Skin of body (tissue), 2 donors: ENCODE results near the gene ZMIZ1. TPM values are rescaled to one million over a fixed set of nuclear protein-coding genes. Genes with fewer than 3 reads are reported as not detected.
"Not testable (repeated sequence)": the region's sequence is repeated elsewhere in the genome, so short reads cannot be mapped to it uniquely, and the experiment has no call there.

Experiments
- DNase-seq: peaks from one replicate; lab custom pipeline; 2025; lab: John Stamatoyannopoulos, UW
- total RNA-seq: library from RNA; depleted of rRNA; stranded (reverse); fragments of >200 nt; gene quantifications from one replicate; pipeline ENCODE4 v1.2.3, GENCODE V29; 2014

The ZMIZ1 gene
- total RNA-seq, 1 donor from 2014 or later = 26.4 TPM

- DNase-seq = not testable (repeated sequence)
Observed at GRCh38 chr10:79279047-79279446, 210.3 kb downstream of the ZMIZ1 start.

DNA sequence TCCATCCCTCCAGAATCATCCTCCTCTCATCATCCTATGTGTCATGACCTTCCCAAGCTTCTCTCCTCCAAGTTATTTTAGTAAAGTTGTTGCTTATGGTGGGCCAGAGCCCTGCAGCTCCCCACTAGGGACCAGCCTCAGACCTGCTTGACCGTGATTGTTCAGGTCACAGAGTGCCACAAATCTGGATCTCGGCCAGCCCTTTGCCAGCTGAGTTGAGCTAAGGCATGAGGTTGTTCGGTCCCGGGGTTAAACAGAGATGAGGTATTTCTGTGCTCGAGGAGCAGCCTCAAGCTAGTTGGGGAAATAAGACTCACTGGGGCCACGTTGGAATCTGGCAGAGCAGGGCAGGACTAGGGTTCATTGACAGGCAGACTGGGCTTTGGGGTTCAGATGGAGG is 212.2 kb downstream of the ZMIZ1 start:
- no peak for DNase-seq

GRCh38 chr10:79282388-79282787 is 213.6 kb downstream of the ZMIZ1 start:
- DNase-seq = no peak

- no peak for DNase-seq
Observed at GRCh38 chr10:79283616-79284015, 214.8 kb downstream of the ZMIZ1 start.

DNA sequence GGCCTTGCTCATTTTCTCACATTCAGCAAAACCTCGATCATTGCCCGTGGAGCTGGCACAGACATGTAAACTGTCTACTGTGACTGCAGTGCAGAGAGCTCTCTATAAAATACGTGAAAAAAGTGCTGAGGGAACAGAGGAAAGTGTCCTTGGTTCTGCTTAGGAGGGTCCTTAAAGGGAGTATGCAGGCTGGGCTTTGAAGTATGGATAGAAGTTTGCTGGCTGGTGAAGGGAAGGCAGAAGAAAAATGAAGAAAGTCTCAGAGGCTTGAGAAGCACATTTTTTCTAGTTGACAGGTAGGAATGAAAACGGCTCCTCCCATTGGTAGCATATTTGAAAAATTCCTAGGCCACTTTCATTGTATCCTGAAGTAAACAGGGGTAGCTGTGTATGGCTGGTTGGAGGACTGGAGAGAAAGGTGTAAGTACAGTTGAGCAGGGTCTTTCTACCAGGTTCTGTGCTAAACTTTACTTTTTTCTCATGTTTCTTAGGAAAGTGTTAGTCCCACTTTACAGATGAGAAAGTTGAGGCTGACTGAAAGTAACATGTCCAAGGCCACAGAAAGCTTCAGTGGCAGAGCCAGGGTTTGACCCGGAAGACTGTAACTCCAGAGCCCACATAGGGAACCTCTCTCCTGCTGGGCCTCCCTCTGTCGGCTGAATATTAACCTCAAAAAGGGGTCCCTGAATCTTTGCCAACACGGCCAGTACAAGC is 215.5 kb downstream of the ZMIZ1 start:
- no peak for DNase-seq

GRCh38 chr10:79285315-79286197 is 216.8 kb downstream of the ZMIZ1 start:
- no peak for DNase-seq

- DNase-seq = no peak
Observed at GRCh38 chr10:79286318-79286951, 217.7 kb downstream of the ZMIZ1 start.

GRCh38 chr10:79287973-79288723 is 219.4 kb downstream of the ZMIZ1 start:
- no peak for DNase-seq

- no peak for DNase-seq
Observed at GRCh38 chr10:79289801-79290200, 221.0 kb downstream of the ZMIZ1 start.

DNA sequence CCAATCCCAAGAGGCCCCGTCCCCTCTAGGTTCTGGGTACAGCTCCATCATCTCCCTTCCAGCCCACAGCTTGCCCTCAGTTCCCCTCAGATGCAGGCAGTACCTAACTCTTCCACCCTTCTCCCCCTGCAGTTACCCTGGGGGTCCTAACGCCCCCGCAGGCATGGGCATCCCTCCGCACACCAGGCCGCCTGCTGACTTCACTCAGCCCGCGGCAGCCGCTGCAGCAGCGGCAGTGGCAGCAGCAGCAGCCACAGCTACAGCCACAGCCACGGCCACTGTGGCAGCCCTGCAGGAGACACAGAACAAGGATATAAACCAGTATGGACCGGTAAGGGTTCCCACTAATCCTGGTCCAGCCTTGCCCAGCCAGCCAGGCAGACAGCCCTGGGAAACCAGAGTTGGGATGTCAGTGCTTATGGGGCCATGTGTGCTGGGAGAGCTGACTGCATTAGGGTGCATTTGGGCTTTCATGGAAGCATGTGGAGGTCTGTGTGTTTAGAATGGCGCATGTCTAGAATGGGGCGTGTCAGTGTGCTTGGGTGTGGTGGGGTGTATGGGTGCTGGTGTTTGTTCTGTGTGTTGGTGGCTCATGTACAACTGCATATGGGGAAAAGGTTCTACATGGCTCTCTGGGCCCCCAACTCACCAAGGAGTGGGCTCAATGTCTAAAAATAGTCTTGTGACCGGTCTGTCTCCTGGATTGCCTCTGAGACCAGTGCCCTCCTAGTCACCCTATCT is 223.4 kb downstream of the ZMIZ1 start:
- DNase-seq = no peak

DNA sequence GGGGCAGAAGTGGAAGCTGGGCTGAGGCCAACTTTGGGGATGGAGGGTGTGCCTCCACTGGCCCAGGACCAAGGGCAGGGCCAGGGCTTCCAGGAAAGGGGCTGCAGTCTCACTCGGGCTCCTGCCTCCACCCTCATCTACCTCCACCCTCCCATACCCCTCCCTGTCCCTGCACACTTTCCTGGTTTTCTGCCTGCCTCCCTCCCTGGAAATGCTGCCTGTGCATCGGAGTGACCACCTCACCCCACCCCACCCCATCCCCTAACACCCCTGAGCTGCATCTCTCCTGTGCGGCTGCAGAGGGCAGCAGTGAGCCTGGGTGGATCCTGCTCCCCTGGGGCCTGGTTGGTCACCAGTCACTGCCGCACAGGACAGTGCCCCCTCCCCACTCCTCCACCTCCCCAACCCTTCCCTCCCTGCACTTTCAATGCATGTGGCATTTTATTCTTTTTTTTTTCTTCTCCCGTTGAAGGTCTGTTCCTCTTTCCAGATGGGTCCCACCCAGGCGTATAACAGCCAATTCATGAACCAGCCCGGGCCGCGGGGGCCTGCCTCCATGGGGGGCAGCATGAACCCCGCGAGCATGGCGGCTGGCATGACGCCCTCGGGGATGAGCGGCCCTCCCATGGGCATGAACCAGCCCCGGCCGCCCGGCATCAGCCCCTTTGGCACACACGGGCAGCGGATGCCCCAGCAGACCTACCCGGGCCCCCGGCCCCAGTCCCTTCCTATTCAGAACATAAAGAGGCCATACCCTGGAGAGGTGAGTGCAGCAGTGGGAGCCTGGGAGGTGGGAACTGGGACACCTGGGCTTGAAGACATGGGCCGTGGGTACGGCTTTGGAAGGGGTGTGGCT is 224.4 kb downstream of the ZMIZ1 start:
- DNase-seq = no peak

GRCh38 chr10:79293841-79294581 is 225.2 kb downstream of the ZMIZ1 start:
- DNase-seq = no peak

DNA sequence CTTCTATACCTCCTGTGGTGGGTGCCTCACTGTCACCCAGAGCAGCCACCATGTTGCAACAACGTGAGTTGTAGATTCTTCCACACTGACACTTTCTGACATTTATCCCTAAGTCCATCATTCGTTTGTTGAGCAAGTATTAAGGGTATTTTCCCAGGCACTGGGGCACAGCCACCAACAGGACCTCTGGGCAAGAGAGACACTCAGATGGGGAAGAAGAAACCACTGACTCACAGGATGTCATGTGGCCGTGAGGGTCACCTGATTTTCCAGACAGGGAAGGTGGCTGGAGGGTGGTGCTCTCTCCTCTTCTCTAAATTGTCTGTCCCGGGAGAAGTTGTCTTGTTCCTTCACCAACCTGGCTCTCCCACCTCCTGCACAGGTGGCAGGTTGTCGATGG is 226.8 kb downstream of the ZMIZ1 start:
- no peak for DNase-seq

DNA sequence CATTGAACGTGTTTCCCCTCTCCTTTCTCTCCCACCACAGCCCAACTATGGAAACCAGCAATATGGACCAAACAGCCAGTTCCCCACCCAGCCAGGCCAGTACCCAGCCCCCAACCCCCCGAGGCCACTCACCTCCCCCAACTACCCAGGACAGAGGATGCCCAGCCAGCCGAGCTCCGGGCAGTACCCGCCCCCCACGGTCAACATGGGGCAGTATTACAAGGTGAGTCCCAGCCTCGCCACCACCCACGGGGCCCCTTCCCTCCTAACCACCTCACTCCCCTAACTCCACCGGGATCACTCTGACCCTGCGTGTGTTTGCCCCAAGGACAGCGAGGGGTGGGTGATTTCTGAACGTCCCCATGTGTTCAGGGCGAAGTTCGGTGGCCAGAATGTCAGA is 227.7 kb downstream of the ZMIZ1 start:
- DNase-seq = no peak

GRCh38 chr10:79298403-79299244 is 229.9 kb downstream of the ZMIZ1 start:
- no peak for DNase-seq

DNA sequence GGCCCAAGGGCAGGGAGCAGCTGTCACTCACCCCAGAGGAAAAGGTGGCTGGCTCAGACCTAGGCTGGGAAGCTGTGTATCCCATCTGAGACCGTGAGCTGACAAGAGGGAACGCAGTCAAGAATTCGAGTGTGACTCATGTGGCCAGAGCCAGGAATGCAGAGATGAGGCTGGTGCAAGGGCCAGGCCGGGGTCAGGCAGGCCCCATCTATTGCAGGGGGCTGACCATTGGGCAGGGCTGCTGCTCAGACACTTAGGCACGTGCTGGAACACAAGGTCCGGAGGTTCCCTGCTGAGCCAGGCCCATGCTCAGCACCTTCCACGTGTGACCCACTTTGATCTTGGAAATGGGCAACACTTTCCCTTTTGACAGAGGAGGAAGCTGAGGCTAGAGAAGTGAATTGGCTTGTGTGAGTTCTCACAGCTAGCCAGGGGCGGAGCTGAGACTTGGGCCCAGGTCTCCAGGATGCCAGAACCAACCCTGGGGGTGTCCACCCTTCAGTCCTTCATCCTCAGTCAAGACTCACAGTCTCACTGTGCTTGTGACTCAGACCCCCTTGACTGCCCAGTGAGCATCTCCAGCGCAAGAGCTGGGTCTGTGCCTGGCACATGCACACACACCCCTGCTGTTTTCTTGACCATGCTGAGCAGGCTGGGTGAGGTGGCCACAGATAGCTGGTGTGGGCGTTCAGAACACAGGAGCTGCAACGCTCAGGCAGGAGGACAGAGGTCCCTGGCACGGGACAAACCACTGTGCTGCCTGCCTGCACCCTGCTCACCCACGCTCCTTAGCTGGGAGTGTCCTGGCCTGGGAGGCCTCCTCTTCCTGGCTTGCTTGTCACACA is 230.9 kb downstream of the ZMIZ1 start:
- DNase-seq = no peak

DNA sequence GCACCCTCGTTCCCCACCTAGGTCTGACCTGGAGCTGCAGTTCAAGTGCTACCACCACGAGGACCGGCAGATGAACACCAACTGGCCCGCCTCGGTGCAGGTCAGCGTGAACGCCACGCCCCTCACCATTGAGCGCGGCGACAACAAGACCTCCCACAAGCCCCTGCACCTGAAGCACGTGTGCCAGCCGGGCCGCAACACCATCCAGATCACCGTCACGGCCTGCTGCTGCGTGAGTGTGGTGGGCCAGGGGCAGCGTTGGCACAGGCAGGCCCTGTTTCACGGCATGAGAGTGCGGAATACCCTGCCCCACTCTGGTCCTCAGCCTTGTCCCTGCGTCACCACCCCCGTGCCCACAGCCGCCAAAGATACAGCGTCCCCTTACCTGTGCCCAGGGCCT is 231.9 kb downstream of the ZMIZ1 start:
- DNase-seq = no peak
